Measurements from ENCODE around the gene TUBGCP3. TPM values are rescaled to one million over a fixed set of nuclear protein-coding genes. Genes with fewer than 3 reads are reported as not detected.
A peak's percentile ranks its signal among the peaks of the same experiment; 100 is the strongest.
"Not testable (repeated sequence)": the region's sequence is repeated elsewhere in the genome, so short reads cannot be mapped to it uniquely, and the experiment has no call there.

Gene TUBGCP3
- total RNA-seq = 30.6 and 31.8 TPM in 2 replicates
- long read RNA-seq, partial matches to known transcripts = 6 of 13 reads
- long read RNA-seq, other reads (novel, unspliced or antisense) = 3 of 13 reads

GRCh38 chr13:112587764-112588489, at the start of gene TUBGCP3:
TUBGCP3 (minus strand) TSS chr13:112588153; CDS start chr13:112587980, 173 bp downstream.
- Mint-ChIP-seq H3K27me3 (no peaks in the 10 kb centered on the region), H3K4me1 (ENCODE audit: low read depth) (peaks cover 11% of the 10 kb centered on the region), H3K36me3 (ENCODE audit: insufficient read depth) (peaks cover 3% of the 10 kb centered on the region), H3K27ac (peak within 1 kb of the TSS; percentile 98), H3K4me3 (ENCODE audit: low read depth) (peak within 1 kb of the TSS; percentile 97), H3K9me3 (ENCODE audit: low read depth) (no peaks in the 10 kb centered on the region)
- no peak for TF ChIP-seq CTCF (IDR thresholded peaks at IDR 0.05; ENCODE audit: unreplicated experiment)
- peak; percentile 70 for DNase-seq (ENCODE audit: low spot score, unreplicated experiment)

- Mint-ChIP-seq H3K4me3 (ENCODE audit: low read depth) (no peak overlapping the region), H3K27me3 (peaks cover 44% of the 10 kb centered on the region), H3K27ac (no peak overlapping the region), H3K4me1 (ENCODE audit: low read depth) (peaks cover 1% of the 10 kb centered on the region), H3K9me3 (ENCODE audit: low read depth) (no peaks in the 10 kb centered on the region), H3K36me3 (ENCODE audit: insufficient read depth) (no peaks in the 10 kb centered on the region)
- no peak for DNase-seq (ENCODE audit: low spot score, unreplicated experiment)
- TF ChIP-seq CTCF (IDR thresholded peaks at IDR 0.05; ENCODE audit: unreplicated experiment) = peak; percentile 9
Observed at GRCh38 chr13:112637017-112637801, 49.3 kb upstream of the TUBGCP3 start.

GRCh38 chr13:112636401-112636975, 48.5 kb upstream of the TUBGCP3 start:
- Mint-ChIP-seq H3K9me3 (ENCODE audit: low read depth) (no peaks in the 10 kb centered on the region), H3K4me3 (ENCODE audit: low read depth) (no peak overlapping the region), H3K27me3 (peaks cover 42% of the 10 kb centered on the region), H3K4me1 (ENCODE audit: low read depth) (no peaks in the 10 kb centered on the region), H3K27ac (no peak overlapping the region), H3K36me3 (ENCODE audit: insufficient read depth) (no peaks in the 10 kb centered on the region)
- no peak for TF ChIP-seq CTCF (IDR thresholded peaks at IDR 0.05; ENCODE audit: unreplicated experiment)
- DNase-seq (ENCODE audit: low spot score, unreplicated experiment) = no peak

- no peak for DNase-seq (ENCODE audit: low spot score, unreplicated experiment)
- Mint-ChIP-seq H3K36me3 (ENCODE audit: insufficient read depth) (no peaks in the 10 kb centered on the region), H3K9me3 (ENCODE audit: low read depth) (no peaks in the 10 kb centered on the region), H3K27ac (no peak overlapping the region), H3K4me3 (ENCODE audit: low read depth) (no peak overlapping the region), H3K27me3 (peaks cover 42% of the 10 kb centered on the region), H3K4me1 (ENCODE audit: low read depth) (no peaks in the 10 kb centered on the region)
- TF ChIP-seq CTCF (IDR thresholded peaks at IDR 0.05; ENCODE audit: unreplicated experiment) = no peak
Observed at GRCh38 chr13:112635323-112635722, 47.4 kb upstream of the TUBGCP3 start.

GRCh38 chr13:112634102-112634501, 46.1 kb upstream of the TUBGCP3 start:
- Mint-ChIP-seq H3K9me3 (ENCODE audit: low read depth) (no peaks in the 10 kb centered on the region), H3K27me3 (peaks cover 30% of the 10 kb centered on the region), H3K27ac (no peak overlapping the region), H3K4me1 (ENCODE audit: low read depth) (no peaks in the 10 kb centered on the region), H3K36me3 (ENCODE audit: insufficient read depth) (no peaks in the 10 kb centered on the region), H3K4me3 (ENCODE audit: low read depth) (no peak overlapping the region)
- no peak for TF ChIP-seq CTCF (IDR thresholded peaks at IDR 0.05; ENCODE audit: unreplicated experiment)
- DNase-seq (ENCODE audit: low spot score, unreplicated experiment) = no peak

GRCh38 chr13:112630226-112630625, 42.3 kb upstream of the TUBGCP3 start:
- not testable (repeated sequence) for H3K4me3 Mint-ChIP-seq (ENCODE audit: low read depth); H3K27ac Mint-ChIP-seq

More at GRCh38 chr13:112630226-112630625, 42.3 kb upstream of the TUBGCP3 start:
- H3K9me3 Mint-ChIP-seq (ENCODE audit: low read depth); DNase-seq (ENCODE audit: low spot score, unreplicated experiment); H3K36me3 Mint-ChIP-seq (ENCODE audit: insufficient read depth); H3K4me1 Mint-ChIP-seq (ENCODE audit: low read depth); H3K27me3 Mint-ChIP-seq: not testable (repeated sequence)

All from progenitor cell of endocrine pancreas (in vitro differentiated cells).